ENCODE results near the gene ST6GALNAC6. TPM values are rescaled to one million over a fixed set of nuclear protein-coding genes. Genes with fewer than 3 reads are reported as not detected.

ST6GALNAC6 gene
- polyA plus RNA-seq, 2 of the 4 experiments (the other 2 are of a cell fraction), result 8.2 to 25.2 TPM

DNA sequence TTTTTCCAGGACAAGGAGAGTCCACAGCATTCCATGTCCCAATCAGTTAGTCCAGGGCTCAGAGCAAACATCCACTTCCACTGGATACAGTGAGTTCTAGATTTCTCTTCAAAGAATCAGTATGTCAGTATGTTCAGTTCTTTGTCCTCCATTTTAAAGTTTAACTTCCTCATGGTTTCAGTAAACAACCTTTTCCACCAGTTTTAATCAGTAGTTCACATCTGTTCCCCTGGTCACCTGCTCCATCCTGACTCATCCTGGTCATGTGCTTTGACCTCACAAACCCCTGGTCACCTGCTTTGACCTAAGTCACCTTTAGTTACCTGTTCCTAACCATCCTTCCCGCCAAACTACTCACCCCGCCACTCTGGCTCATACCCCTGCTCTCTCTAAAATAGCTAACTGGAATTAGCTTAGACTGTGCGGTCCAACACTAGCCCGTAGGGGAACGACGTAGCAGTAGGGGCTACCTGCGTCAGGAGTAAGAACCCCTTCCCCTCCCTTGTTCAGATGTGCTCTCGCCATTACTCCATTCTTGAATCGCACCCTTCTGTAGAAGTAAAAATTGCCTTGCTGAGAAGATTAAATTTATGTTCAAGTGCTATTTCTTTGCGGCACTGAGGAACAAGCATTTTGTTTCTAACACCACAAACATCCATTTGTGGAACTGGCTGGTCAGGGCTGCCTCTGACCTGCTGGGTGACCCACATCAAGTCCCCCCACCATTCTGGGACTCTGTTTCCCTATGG, 50.5 kb downstream of the ST6GALNAC6 start:
- POLR2A ChIA-PET, result no interaction called here
- H3K9me3 ChIP-seq, result peaks cover 18% of the 10 kb centered on the region
- H3K4me1 ChIP-seq, result no peaks in the 10 kb centered on the region
- DNase-seq (ENCODE audit: low read depth in 1 of 2, low spot score in 1 of 2) (no peak), ATAC-seq (no peak), FAIRE-seq (no peak)
- TF ChIP-seq ESRRA (IDR thresholded peaks at IDR 0.05; ENCODE audit: borderline replicate concordance, low read length), result no peak
- TF ChIP-seq, protein P1, sequence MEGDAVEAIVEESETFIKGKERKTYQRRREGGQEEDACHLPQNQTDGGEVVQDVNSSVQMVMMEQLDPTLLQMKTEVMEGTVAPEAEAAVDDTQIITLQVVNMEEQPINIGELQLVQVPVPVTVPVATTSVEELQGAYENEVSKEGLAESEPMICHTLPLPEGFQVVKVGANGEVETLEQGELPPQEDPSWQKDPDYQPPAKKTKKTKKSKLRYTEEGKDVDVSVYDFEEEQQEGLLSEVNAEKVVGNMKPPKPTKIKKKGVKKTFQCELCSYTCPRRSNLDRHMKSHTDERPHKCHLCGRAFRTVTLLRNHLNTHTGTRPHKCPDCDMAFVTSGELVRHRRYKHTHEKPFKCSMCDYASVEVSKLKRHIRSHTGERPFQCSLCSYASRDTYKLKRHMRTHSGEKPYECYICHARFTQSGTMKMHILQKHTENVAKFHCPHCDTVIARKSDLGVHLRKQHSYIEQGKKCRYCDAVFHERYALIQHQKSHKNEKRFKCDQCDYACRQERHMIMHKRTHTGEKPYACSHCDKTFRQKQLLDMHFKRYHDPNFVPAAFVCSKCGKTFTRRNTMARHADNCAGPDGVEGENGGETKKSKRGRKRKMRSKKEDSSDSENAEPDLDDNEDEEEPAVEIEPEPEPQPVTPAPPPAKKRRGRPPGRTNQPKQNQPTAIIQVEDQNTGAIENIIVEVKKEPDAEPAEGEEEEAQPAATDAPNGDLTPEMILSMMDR (IDR thresholded peaks at IDR 0.05), result no peak
- TF ChIP-seq, protein P2, sequence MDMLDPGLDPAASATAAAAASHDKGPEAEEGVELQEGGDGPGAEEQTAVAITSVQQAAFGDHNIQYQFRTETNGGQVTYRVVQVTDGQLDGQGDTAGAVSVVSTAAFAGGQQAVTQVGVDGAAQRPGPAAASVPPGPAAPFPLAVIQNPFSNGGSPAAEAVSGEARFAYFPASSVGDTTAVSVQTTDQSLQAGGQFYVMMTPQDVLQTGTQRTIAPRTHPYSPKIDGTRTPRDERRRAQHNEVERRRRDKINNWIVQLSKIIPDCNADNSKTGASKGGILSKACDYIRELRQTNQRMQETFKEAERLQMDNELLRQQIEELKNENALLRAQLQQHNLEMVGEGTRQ (IDR thresholded peaks at IDR 0.05), result no peak
- TF ChIP-seq EHF (CRISPR knock-in tag; IDR thresholded peaks at IDR 0.05), result no peak
- TF ChIP-seq POLR2A (IDR thresholded peaks at IDR 0.05; ENCODE audit: low read length), result no peak
- TF ChIP-seq RFX5 (IDR thresholded peaks at IDR 0.05), result no peak
- TF ChIP-seq, protein P3, sequence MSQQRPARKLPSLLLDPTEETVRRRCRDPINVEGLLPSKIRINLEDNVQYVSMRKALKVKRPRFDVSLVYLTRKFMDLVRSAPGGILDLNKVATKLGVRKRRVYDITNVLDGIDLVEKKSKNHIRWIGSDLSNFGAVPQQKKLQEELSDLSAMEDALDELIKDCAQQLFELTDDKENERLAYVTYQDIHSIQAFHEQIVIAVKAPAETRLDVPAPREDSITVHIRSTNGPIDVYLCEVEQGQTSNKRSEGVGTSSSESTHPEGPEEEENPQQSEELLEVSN (IDR thresholded peaks at IDR 0.05; ENCODE audit: borderline replicate concordance, low read depth), result no peak
- no peak for TF ChIP-seq GATA3 (IDR thresholded peaks at IDR 0.05; ENCODE audit: borderline replicate concordance)
- H3K27ac ChIP-seq, result no peak overlapping the region
- no peak overlapping the region for H3K4me2 ChIP-seq
- CTCF ChIA-PET, result interaction anchor here (7.4 kb wide), 1 partner anchor 20 kb away, joined by 60 read pairs; no protein-coding TSS in a partner anchor
- 75% methylated on average over 10 of the region's 10 CpGs for WGBS (ENCODE audit: missing lambda C conversion rate)
- no peak overlapping the region for H3K4me3 ChIP-seq

DNA sequence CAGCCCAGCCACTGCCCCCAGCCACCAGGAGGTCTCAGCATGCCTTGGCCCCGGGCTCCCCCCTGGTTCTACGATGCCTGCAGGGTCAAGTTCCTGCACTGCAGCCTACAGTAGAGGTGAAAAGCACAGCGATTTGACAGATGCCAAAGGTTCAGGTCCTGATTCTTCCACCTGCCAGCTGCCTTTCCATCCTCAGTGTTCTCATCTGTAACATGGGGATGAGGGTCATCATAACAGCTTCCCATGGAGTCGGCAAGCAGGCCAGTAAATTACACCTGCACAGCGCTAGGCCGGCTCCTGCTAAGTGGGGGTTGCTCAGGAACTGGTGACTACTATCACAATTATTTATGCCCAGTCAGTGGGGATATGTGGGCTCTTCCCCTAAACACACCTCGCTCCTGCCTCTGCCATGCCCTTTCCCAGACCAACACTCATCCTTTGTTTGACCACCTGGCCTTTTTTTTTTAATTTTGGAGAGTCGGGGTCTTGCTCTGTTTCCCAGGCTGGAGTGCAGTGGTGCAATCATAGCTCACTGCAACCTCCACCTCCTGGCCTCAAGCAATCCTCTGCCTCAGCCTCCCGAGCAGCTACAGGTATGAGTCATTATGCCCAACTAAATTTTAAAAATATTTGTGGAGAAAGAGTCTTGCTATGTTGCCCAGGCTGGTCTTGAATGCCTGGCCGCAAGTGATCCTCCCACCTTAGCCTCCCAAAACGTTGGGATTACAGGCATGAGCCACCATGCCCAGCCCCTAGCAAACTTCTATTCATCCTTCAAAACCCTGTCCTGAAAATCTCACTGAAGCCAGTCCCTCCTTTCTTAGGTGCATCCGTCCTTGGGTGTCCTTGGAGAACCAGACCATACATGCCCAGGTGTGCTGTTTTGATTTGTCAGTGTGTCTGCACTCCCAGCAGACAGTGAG, 51.3 kb downstream of the ST6GALNAC6 start:
- peaks cover 18% of the 10 kb centered on the region for H3K9me3 ChIP-seq
- ATAC-seq (no peak), DNase-seq (ENCODE audit: low read depth in 1 of 2, low spot score in 1 of 2) (no peak), FAIRE-seq (no peak)
- H3K4me1 ChIP-seq, result no peaks in the 10 kb centered on the region
- TF ChIP-seq, protein P4, sequence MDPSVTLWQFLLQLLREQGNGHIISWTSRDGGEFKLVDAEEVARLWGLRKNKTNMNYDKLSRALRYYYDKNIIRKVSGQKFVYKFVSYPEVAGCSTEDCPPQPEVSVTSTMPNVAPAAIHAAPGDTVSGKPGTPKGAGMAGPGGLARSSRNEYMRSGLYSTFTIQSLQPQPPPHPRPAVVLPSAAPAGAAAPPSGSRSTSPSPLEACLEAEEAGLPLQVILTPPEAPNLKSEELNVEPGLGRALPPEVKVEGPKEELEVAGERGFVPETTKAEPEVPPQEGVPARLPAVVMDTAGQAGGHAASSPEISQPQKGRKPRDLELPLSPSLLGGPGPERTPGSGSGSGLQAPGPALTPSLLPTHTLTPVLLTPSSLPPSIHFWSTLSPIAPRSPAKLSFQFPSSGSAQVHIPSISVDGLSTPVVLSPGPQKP (IDR thresholded peaks at IDR 0.05; ENCODE audit: low read depth, low read length), result no peak
- no peak for TF ChIP-seq TFCP2L1 (CRISPR knock-in tag; IDR thresholded peaks at IDR 0.05)
- TF ChIP-seq RAD21 (conservative IDR thresholded peaks at IDR 0.05 in 1 of 2, IDR thresholded peaks at IDR 0.05 in 1 of 2), result no peak
- TF ChIP-seq FOSL2 (IDR thresholded peaks at IDR 0.05), result no peak
- TF ChIP-seq FOSL2 (CRISPR knock-in tag; IDR thresholded peaks at IDR 0.05), result no peak
- no peak for TF ChIP-seq EHF (CRISPR knock-in tag; IDR thresholded peaks at IDR 0.05)
- no peak for TF ChIP-seq MYC (IDR thresholded peaks at IDR 0.05; ENCODE audit: borderline replicate concordance, low read length)
- TF ChIP-seq KDM5A (IDR thresholded peaks at IDR 0.05), result no peak
- TF ChIP-seq, protein P5, sequence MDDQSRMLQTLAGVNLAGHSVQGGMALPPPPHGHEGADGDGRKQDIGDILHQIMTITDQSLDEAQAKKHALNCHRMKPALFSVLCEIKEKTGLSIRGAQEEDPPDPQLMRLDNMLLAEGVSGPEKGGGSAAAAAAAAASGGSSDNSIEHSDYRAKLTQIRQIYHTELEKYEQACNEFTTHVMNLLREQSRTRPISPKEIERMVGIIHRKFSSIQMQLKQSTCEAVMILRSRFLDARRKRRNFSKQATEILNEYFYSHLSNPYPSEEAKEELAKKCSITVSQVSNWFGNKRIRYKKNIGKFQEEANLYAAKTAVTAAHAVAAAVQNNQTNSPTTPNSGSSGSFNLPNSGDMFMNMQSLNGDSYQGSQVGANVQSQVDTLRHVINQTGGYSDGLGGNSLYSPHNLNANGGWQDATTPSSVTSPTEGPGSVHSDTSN (IDR thresholded peaks at IDR 0.05), result no peak
- TF ChIP-seq HDAC2 (IDR thresholded peaks at IDR 0.05), result no peak
- no peak for TF ChIP-seq JUN (IDR thresholded peaks at IDR 0.05)
- no peak for TF ChIP-seq BHLHE40 (IDR thresholded peaks at IDR 0.05; ENCODE audit: low read depth, low read length)
- TF ChIP-seq, protein P1 (IDR thresholded peaks at IDR 0.05), result no peak
- no peak for TF ChIP-seq NFE2L2 (conservative IDR thresholded peaks at IDR 0.05; ENCODE audit: low read length)
- TF ChIP-seq CBX2 (IDR thresholded peaks at IDR 0.05; ENCODE audit: borderline replicate concordance, low read depth), result no peak
- TF ChIP-seq, protein P6, sequence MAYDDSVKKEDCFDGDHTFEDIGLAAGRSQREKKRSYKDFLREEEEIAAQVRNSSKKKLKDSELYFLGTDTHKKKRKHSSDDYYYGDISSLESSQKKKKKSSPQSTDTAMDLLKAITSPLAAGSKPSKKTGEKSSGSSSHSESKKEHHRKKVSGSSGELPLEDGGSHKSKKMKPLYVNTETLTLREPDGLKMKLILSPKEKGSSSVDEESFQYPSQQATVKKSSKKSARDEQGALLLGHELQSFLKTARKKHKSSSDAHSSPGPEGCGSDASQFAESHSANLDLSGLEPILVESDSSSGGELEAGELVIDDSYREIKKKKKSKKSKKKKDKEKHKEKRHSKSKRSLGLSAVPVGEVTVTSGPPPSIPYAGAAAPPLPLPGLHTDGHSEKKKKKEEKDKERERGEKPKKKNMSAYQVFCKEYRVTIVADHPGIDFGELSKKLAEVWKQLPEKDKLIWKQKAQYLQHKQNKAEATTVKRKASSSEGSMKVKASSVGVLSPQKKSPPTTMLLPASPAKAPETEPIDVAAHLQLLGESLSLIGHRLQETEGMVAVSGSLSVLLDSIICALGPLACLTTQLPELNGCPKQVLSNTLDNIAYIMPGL (CRISPR knock-in tag; IDR thresholded peaks at IDR 0.05; ENCODE audit: borderline replicate concordance), result no peak
- TF ChIP-seq HOXB13 (CRISPR knock-in tag; IDR thresholded peaks at IDR 0.05; ENCODE audit: low read depth), result no peak
- no peak for TF ChIP-seq CEBPB (IDR thresholded peaks at IDR 0.05)
- TF ChIP-seq EHMT2 (IDR thresholded peaks at IDR 0.05; ENCODE audit: low read depth), result no peak
- ChIA-PET POLR2A (no interaction called here), CTCF (interaction anchor here (1.0 to 7.4 kb wide), 2 partner anchors 21 to 113 kb away, joined by 3 to 60 read pairs; partner anchors contain the start of gene TOR2A)
- 66% methylated on average over 12 of the region's 12 CpGs for WGBS (ENCODE audit: missing lambda C conversion rate)
- no peak overlapping the region for H3K4me3 ChIP-seq
- H3K27ac ChIP-seq, result no peak overlapping the region
- no peak overlapping the region for H3K4me2 ChIP-seq
